Memory B cell (primary cell): ENCODE data around the gene RRP7A.
"Not testable (repeated sequence)": the region's sequence is repeated elsewhere in the genome, so short reads cannot be mapped to it uniquely, and the experiment has no call there.

Experiments used
- ATAC-seq: fragments of 150-1000 bp; cut with Tn5 transposase; 2 replicates; pipeline ENCODE4 v1.10.0; 2021; ENCODE audit warnings: low read depth, mild to moderate bottlenecking, moderate library complexity
- DNase-seq, 2 donors: peaks; one replicate each; pipeline ENCODE4 v3.0.0; 2022; ENCODE audit warnings: low spot score in 2 of 2
- H3K27ac Mint-ChIP-seq: one replicate; pipeline ENCODE4 v1.8.0; 2022; ENCODE audit warnings: mild to moderate bottlenecking, moderate library complexity, mixed read lengths
- H3K27me3 Mint-ChIP-seq: one replicate; pipeline ENCODE4 v1.8.0; 2022; ENCODE audit warnings: mixed read lengths
- H3K36me3 Mint-ChIP-seq: one replicate; pipeline ENCODE4 v1.8.0; 2022; ENCODE audit warnings: mild to moderate bottlenecking, mixed read lengths
- H3K4me1 Mint-ChIP-seq: one replicate; pipeline ENCODE4 v1.8.0; 2022; ENCODE audit warnings: mixed read lengths
- H3K4me3 Mint-ChIP-seq: one replicate; pipeline ENCODE4 v1.8.0; 2022; ENCODE audit warnings: mild to moderate bottlenecking, moderate library complexity, mixed read lengths
- H3K9me3 Mint-ChIP-seq: one replicate; pipeline ENCODE4 v1.8.0; 2022; ENCODE audit warnings: mixed read lengths

RRP7A gene

DNA sequence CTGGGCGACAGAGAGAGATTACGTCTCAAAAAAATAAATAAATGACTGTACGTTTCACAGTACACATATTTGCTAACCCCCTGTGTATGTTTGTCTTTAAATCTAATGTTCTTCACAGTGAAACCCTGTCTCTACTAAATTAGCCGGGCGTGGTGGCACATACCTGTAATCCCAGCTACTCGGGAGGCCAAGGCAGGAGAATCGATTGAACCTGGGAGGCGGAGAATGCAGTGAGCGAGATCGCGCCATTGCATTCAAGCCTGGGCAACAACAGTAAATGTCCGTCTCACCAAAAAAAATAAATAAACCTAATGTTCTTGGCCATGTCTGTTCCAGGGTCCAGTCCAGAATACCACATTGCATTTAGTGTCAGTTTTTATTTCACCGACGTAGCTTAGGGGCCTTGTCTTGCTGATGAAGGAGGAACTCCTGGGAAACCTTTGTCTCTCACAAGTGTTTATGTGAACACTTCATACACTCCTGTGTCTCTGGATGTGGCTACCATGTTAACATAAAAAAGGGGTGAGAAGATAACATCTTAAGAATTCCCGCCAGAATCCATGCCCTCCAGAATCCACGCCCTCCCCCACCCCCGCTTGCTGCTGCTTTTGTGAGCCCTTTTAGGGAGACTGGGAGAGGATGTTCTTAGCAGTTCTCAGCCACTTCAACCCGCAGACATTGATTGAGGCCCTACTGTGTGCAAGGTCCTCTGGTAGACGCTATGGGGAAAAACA, 29.2 kb upstream of the RRP7A start:
- H3K27ac Mint-ChIP-seq, result peak overlapping the region; percentile 52
- H3K27me3 Mint-ChIP-seq, result no peaks in the 10 kb centered on the region
- DNase-seq (no peak), ATAC-seq (no peak)
- H3K36me3 Mint-ChIP-seq, result no peaks in the 10 kb centered on the region
- H3K9me3 Mint-ChIP-seq, result no peaks in the 10 kb centered on the region
- no peak overlapping the region for H3K4me3 Mint-ChIP-seq
- peaks cover 27% of the 10 kb centered on the region for H3K4me1 Mint-ChIP-seq

DNA sequence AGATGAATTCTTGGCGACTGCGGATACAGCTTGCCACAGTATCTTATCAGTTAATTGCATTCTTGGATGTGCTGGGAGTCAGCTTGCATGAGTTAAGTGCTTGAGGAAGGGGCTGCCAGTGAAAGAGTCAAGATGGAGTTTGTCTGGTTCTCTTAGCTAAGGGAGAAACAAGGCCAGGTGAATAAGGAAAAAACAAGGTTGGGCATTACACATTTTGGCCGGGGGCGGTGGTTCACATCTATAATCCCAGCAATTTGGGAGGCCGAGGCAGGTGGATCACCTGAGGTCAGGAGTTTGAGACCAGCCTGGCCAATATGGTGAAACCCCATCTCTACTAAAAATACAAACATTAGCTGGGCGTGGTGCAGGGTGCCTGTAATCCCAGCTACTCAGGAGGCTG, 28.5 kb upstream of the RRP7A start:
- not testable (repeated sequence) for H3K27ac Mint-ChIP-seq, H3K36me3 Mint-ChIP-seq, H3K27me3 Mint-ChIP-seq, ATAC-seq, H3K9me3 Mint-ChIP-seq, DNase-seq, H3K4me3 Mint-ChIP-seq
- peaks cover 25% of the 10 kb centered on the region for H3K4me1 Mint-ChIP-seq

DNA sequence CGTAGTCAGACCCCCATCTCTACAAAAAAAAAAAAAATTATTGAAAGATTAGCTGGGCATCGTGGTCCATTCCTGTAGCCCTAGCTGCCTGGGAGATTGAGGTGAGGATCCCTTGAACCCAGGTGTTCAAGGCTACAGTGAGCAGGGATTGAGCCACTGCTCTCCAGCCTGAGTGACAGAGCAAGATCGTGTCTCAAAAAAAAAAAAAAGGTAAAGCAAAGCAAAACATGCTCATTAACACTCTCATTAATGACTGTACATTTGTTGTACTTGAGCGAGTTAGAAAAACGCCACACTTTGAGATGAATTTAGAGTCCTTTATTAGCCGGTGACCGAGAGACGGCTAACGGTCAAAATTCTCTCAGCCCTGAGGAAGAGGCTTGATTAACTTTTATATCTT, 28.0 kb upstream of the RRP7A start:
- no peak overlapping the region for H3K27ac Mint-ChIP-seq
- H3K27me3 Mint-ChIP-seq, result no peaks in the 10 kb centered on the region
- H3K9me3 Mint-ChIP-seq, result no peaks in the 10 kb centered on the region
- no peak overlapping the region for H3K4me3 Mint-ChIP-seq
- DNase-seq, result no peak
- no peaks in the 10 kb centered on the region for H3K36me3 Mint-ChIP-seq
- ATAC-seq, result no peak
- H3K4me1 Mint-ChIP-seq, result peaks cover 25% of the 10 kb centered on the region

DNA sequence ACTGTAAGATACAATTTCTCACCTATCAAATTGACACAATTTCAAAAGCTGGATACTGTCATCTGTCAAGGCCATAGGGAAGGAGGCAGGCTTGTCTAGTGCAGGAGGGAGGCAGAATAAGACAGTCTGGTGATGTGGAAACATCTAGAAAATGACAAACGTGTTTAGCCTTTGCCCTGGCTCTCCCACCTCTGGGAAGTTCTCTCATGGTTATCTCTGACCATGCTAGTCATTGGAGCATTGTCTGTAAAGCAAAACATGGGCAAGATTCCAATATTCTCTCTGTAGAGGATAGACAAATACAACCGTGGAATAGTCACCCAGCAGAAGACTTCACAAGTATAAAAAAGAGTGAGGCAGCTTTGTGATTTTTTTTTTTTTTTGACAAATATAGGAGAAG, 25.1 kb upstream of the RRP7A start:
- no peak for ATAC-seq
- Mint-ChIP-seq H3K27me3 (no peaks in the 10 kb centered on the region), H3K4me1 (peaks cover 8% of the 10 kb centered on the region), H3K9me3 (no peaks in the 10 kb centered on the region), H3K4me3 (no peak overlapping the region), H3K36me3 (no peaks in the 10 kb centered on the region), H3K27ac (no peak overlapping the region)
- DNase-seq, result no peak

DNA sequence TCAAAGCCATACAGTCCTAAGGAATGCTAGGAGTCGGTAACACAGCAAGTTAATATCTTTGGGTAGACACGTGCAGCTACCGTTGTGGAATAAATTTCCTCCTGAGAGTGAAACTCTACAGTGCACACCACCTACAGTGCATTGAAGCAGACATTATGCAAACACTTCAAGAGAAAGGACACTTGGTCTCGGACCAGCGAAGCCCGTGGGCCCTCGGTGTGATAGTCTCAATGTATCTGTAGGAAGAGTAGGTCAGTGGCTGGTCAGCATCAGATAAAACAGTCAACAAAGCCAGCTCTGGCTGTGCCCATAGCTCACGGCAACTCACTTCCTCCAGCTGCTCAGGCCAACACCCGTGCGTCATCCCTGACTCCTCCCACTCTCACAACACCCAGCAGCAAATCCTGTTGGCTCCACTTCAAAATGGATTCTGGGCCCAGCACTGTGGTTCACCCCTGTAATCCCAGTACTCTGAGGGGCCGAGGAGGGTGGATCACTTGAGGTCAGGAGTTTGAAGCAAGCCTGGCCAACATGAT, 19.7 kb upstream of the RRP7A start:
- H3K4me3 Mint-ChIP-seq, result peak overlapping the region; percentile 50
- ATAC-seq, result peak; percentile 76
- H3K9me3 Mint-ChIP-seq, H3K36me3 Mint-ChIP-seq, H3K27me3 Mint-ChIP-seq: not testable (repeated sequence)
- H3K27ac Mint-ChIP-seq, result peak overlapping the region; percentile 90
- DNase-seq, result peak in 1 of 2 donors; percentile 40
- peaks cover 14% of the 10 kb centered on the region for H3K4me1 Mint-ChIP-seq

DNA sequence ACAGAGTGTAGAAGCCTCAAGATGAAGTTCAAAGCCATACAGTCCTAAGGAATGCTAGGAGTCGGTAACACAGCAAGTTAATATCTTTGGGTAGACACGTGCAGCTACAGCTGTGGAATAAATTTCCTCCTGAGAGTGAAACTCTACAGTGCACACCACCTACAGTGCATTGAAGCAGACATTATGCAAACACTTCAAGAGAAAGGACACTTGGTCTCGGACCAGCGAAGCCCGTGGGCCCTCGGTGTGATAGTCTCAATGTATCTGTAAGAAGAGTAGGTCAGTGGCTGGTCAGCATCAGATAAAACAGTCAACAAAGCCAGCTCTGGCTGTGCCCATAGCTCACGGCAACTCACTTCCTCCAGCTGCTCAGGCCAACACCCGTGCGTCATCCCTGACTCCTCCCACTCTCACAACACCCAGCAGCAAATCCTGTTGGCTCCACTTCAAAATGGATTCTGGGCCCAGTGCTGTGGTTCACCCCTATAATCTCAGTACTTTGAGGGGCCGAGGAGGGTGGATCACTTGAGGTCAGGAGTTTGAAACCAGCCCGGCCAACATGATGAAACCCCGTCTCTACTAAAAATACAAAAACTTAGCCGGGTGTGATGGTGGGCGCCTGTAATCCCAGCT, 17.7 kb upstream of the RRP7A start:
- Mint-ChIP-seq H3K4me3 (peak overlapping the region; percentile 67), H3K4me1 (peaks cover 20% of the 10 kb centered on the region), H3K27ac (peak overlapping the region; percentile 90)
- DNase-seq (peak in 1 of 2 donors; percentile 35), ATAC-seq (peak; percentile 71)
- H3K9me3 Mint-ChIP-seq, H3K27me3 Mint-ChIP-seq, H3K36me3 Mint-ChIP-seq: not testable (repeated sequence)

DNA sequence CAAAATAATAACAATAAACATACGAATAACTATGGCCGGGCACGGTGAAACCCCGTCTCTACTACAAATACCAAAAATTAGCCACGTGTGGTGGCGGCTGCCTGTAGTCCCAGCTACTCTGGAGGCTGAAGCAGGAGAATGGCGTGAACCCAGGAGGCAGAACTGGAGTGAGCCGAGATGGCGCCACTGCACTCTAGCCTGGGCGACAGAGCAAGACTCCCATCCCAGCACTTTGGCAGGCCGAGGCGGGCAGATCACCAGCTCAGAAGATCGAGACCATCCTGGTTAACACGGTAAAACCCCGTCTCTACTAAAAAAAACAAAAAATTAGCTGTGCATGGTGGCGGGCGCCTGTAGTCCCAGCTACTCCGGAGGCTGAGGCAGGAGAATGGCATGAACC, 17.0 kb upstream of the RRP7A start:
- peak overlapping the region; percentile 67 for H3K4me3 Mint-ChIP-seq
- not testable (repeated sequence) for H3K36me3 Mint-ChIP-seq, ATAC-seq, H3K27me3 Mint-ChIP-seq, H3K9me3 Mint-ChIP-seq, DNase-seq
- peaks cover 20% of the 10 kb centered on the region for H3K4me1 Mint-ChIP-seq
- H3K27ac Mint-ChIP-seq, result peak overlapping the region; percentile 90

DNA sequence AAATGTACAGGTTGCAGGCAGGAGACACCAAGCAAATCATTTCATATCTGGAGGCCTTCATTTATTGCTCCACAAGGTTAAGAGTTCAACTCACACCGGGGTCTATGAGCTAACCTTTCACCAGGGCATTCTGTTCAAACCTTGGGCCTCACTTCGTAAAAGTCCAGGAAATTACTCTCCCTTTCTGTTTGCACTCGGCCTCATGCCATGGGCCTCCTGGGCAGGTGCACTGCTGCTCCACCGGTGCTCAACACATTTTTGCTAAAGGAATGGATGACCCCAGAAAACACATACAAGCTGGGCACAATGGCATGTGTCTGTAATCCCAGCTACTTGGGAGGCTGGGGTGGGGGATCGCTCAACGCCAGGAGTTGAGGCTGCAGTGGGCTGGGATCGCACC, 16.6 kb upstream of the RRP7A start:
- H3K4me1 Mint-ChIP-seq, result peaks cover 20% of the 10 kb centered on the region
- ATAC-seq, result no peak
- H3K27me3 Mint-ChIP-seq, result no peaks in the 10 kb centered on the region
- H3K9me3 Mint-ChIP-seq, result no peaks in the 10 kb centered on the region
- DNase-seq, result no peak
- no peak overlapping the region for H3K4me3 Mint-ChIP-seq
- H3K27ac Mint-ChIP-seq, result no peak overlapping the region
- no peaks in the 10 kb centered on the region for H3K36me3 Mint-ChIP-seq

DNA sequence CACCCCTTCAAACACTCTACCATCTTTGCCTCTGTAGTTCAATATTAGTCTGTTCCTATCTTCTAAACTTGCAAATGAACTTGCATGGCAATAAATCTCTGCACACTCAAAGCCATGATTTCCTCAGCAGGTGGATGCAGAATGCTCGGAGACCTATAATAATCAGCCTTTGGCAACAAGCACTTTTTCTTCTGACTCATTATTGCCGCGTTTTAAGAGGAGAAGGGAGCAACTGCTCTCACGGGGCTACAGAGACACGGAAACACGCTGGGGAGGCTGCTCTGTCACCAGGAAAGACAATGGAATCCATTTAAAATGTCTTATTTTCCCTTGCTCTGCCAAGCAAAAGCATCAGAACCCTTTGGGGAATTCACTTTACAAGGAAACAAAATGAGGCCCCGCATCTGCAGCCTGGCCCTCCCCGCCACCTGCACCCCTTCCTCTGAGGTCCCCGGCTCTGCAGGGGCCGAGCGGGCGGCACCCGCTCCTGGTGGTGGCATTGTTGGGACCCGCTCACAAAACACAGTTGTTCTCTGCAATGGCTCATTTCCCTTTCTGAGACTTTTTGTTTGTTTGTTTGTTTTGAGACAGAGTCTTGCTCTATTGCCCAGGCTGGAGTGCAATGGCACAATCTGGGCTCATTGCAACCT, 15.6 kb upstream of the RRP7A start:
- H3K27me3 Mint-ChIP-seq, H3K4me3 Mint-ChIP-seq, H3K36me3 Mint-ChIP-seq, H3K27ac Mint-ChIP-seq, H3K9me3 Mint-ChIP-seq, DNase-seq, ATAC-seq: not testable (repeated sequence)
- H3K4me1 Mint-ChIP-seq, result peaks cover 20% of the 10 kb centered on the region

DNA sequence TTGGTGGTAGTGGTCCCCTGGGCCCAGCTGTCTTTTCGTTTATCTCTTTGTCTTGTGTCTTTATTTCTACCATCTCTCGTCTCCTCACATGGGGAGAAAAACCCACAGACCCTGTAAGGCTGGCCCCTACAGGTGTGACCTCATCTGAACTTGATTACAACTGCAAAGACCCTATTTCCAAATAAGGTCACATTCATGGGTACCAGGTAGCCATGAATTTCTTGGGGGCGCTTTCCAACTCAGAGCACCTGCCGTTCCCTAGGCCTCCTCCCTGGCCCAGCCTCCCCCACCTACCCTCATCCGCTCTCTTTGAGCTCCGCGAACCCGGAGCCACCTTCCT, 14.0 kb upstream of the RRP7A start:
- Mint-ChIP-seq H3K9me3 (no peaks in the 10 kb centered on the region), H3K4me1 (peaks cover 20% of the 10 kb centered on the region), H3K36me3 (no peaks in the 10 kb centered on the region), H3K27ac (peak overlapping the region; percentile 94), H3K27me3 (no peaks in the 10 kb centered on the region), H3K4me3 (peak overlapping the region; percentile 76)
- DNase-seq (no peak), ATAC-seq (no peak)

DNA sequence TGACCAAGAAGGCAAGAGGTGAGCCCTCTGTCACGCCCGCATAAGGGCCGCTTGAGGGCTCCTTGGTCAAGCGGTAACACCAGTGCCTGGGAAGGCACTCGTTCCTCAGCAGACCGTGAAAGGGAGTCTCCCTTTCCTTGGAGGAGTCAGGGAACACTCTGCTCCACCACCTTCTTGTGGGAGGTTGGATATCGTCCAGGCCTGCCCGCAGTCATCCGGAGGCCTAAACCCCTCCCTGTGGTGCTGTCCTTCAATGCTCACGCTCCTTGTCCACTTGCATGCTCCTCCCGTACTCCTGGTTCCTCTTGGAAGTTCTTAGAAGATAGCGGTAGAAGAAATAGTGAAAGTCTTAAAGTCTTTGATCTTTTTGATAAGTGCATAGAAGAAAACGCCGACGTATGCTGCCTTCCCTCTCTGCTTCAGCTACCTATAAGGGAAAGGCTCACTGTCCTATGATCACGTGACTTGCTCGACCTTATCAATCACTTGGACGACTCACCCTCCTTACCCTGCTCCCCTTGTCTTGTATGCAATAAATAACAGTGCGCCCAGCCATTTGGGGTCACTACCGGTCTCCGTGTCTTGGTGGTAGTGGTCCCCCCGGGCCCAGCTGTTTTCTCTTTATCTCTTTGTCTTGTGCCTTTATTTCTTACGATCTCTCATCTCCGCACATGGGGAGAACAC, 11.9 kb upstream of the RRP7A start:
- H3K27me3 Mint-ChIP-seq, H3K4me3 Mint-ChIP-seq, H3K9me3 Mint-ChIP-seq, ATAC-seq, H3K36me3 Mint-ChIP-seq, DNase-seq: not testable (repeated sequence)
- Mint-ChIP-seq H3K4me1 (peaks cover 12% of the 10 kb centered on the region), H3K27ac (peak overlapping the region; percentile 94)

DNA sequence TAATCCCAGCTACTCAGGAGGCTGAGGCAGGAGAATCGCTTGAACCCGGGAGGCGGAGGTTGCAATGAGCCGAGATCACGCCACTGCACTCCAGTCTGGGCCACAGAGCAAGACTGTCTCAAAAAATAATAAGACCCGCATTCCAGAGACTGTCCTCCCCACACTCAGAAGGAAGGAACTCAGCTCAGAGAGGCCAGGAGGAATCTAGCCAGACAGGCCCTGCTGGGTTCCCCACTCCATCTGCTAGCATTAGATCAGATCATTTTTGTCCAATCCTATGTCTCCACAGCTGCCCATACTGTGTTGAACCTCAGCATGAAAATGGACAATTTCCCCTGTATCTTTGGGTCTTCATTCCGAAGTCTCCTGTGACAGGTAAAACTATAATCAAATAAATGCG, 9.8 kb upstream of the RRP7A start:
- not testable (repeated sequence) for H3K27ac Mint-ChIP-seq, ATAC-seq, DNase-seq, H3K36me3 Mint-ChIP-seq, H3K27me3 Mint-ChIP-seq, H3K4me3 Mint-ChIP-seq, H3K9me3 Mint-ChIP-seq
- H3K4me1 Mint-ChIP-seq, result peaks cover 14% of the 10 kb centered on the region

DNA sequence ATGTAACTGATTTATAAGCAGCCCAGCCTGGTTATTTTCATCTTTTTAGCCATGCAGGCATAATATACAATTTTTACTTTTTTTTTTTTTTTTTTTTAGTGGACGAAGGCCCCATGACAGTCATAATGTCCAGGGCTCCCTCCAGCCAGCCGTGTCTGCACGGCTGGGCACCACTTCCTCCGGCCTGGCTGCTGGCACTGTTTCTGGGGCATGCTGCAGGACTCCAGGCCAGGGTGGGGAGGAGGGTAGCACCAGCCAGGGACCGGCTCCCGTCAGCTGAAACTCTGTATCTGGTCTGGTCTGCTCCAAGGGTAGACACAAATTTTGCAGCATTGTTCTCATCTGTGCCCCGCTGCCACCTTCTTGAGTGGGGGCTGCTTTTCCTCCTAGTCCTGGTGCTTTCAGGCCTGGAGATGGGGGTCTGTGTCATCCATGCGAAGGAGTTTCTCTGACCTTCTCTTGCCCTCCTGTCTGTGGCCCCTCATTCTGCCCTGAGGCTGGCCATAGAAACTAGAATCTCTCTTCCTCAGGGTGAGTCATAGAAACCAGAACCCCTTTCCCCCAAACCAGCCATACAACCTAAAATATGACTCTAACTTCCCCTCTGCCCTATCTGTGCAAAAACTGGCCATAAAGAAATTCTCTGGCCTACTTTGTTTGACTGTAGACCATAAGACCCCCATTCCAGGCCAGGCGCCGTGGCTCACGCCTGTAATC, 9.2 kb upstream of the RRP7A start:
- Mint-ChIP-seq H3K9me3 (no peaks in the 10 kb centered on the region), H3K4me1 (peaks cover 11% of the 10 kb centered on the region), H3K36me3 (no peaks in the 10 kb centered on the region), H3K27ac (no peak overlapping the region), H3K27me3 (no peaks in the 10 kb centered on the region), H3K4me3 (no peak overlapping the region)
- no peak for DNase-seq
- no peak for ATAC-seq
